ENCODE measurements around the gene RABGEF1. TPM values are rescaled to one million over a fixed set of nuclear protein-coding genes. Genes with fewer than 3 reads are reported as not detected.
"Not testable (repeated sequence)": the region's sequence is repeated elsewhere in the genome, so short reads cannot be mapped to it uniquely, and the experiment has no call there.

Gene RABGEF1
- total RNA-seq, 5 donors from 2014 or later (not counting 1 experiment from before 2014, with no cell fraction given), result 18.2 to 22.6 (median 20.9) TPM

DNA sequence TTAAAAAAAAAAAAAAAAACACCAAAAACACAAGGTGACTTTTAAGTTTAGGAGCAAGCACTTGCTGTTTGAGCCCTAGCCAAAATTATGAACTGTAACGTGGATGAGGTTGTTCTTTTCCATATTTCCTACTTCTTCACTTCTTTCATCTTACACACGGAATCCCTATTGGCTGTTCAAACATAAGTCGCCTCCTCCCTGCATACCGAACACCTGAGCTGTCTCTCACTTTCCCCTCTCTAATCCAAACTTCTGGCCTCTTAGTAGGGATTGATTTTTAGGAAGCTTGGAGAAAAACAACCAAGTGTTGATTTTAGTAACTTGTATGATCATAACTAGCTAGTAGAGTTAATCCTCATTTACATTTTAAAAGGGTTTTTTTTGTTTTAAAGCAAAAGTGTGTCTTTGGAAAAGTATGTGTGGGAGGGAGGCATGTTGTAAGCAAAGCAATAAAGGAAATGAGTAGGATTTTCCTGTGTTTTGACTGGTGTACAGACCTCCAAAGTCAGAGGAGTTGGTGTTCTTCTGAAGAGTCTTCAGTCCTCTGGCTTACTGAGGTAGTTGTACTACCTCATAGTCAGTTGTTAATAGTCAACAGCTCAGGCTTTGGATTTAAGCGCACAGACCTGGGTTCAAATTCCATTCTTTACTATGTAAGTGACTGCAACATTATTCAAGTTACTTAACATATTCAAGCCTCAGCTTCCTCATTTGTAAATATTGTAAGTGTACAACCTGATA lies 39.3 kb downstream of the RABGEF1 start:
- Mint-ChIP-seq H3K4me1 (peaks cover 4 to 12% (median 6%) of the 10 kb centered on the region in 3 donors), H3K27me3 (no peaks in the 10 kb centered on the region), H3K36me3 (peaks cover 55% of the 10 kb centered on the region), H3K9me3 (no peaks in the 10 kb centered on the region), H3K4me3 (no peak overlapping the region), H3K27ac (peak overlapping the region in 1 of 2 donors; percentile 74)
- ChIA-PET CTCF (no interaction called here), POLR2A (no interaction called here)
- no peak overlapping the region for H3K4me3 ChIP-seq (ENCODE audit: control insufficient read depth in 1 of 2, extremely low read depth in 1 of 2, low read length in 1 of 2)
- 100% methylated on average over 1 of the region's 5 CpGs for WGBS (ENCODE audit: insufficient coverage)
- no peak for ATAC-seq (replicated peaks in 1 of 4)
- H3K27me3 ChIP-seq (replicated peaks in 1 of 2; ENCODE audit: control insufficient read depth in 2 of 2, extremely low read depth in 1 of 2, insufficient read depth in 2 of 2, low read length in 1 of 2), result no peaks in the 10 kb centered on the region
- H3K27ac ChIP-seq (ENCODE audit: low read length), result no peak overlapping the region
- H3K36me3 ChIP-seq (ENCODE audit: control insufficient read depth in 2 of 2, extremely low read depth in 1 of 2, insufficient read depth in 1 of 2, low read length in 1 of 2), result peaks cover 0 to 55% of the 10 kb centered on the region in 2 donors
- H3K4me1 ChIP-seq (ENCODE audit: control insufficient read depth in 1 of 2, extremely low read depth in 1 of 2, insufficient read depth in 2 of 2, low read length in 2 of 2), result no peaks in the 10 kb centered on the region
- no peak for DNase-seq
- H3K9me3 ChIP-seq, result no peaks in the 10 kb centered on the region

- 74% methylated on average over 5 of the region's 7 CpGs for WGBS (ENCODE audit: insufficient coverage)
- POLR2A ChIA-PET, result no interaction called here
- no peak overlapping the region for H3K4me3 ChIP-seq (ENCODE audit: control insufficient read depth in 1 of 2, extremely low read depth in 1 of 2, low read length in 1 of 2)
- ATAC-seq (replicated peaks in 1 of 4), result no peak
- H3K36me3 ChIP-seq (ENCODE audit: control insufficient read depth in 2 of 2, extremely low read depth in 1 of 2, insufficient read depth in 1 of 2, low read length in 1 of 2), result peaks cover 0 to 48% of the 10 kb centered on the region in 2 donors
- peak overlapping the region in 1 of 2 donors; percentile 5 for H3K27ac Mint-ChIP-seq
- no peaks in the 10 kb centered on the region for H3K27me3 Mint-ChIP-seq
- no peak for DNase-seq
- no peak overlapping the region for H3K4me3 Mint-ChIP-seq
- no peaks in the 10 kb centered on the region for H3K27me3 ChIP-seq (replicated peaks in 1 of 2; ENCODE audit: control insufficient read depth in 2 of 2, extremely low read depth in 1 of 2, insufficient read depth in 2 of 2, low read length in 1 of 2)
- no peaks in the 10 kb centered on the region for H3K4me1 ChIP-seq (ENCODE audit: control insufficient read depth in 1 of 2, extremely low read depth in 1 of 2, insufficient read depth in 2 of 2, low read length in 2 of 2)
- CTCF ChIA-PET, result no interaction called here
- peaks cover 58% of the 10 kb centered on the region for H3K36me3 Mint-ChIP-seq
- H3K9me3 Mint-ChIP-seq, result no peaks in the 10 kb centered on the region
- H3K9me3 ChIP-seq, result no peaks in the 10 kb centered on the region
- no peak overlapping the region for H3K27ac ChIP-seq (ENCODE audit: low read length)
- H3K4me1 Mint-ChIP-seq, result peaks cover 4 to 12% (median 6%) of the 10 kb centered on the region in 3 donors
Measured at GRCh38 chr7:66781408-66782090, 41.0 kb downstream of the RABGEF1 start.

- H3K27me3 ChIP-seq (replicated peaks in 1 of 2; ENCODE audit: control insufficient read depth in 2 of 2, extremely low read depth in 1 of 2, insufficient read depth in 2 of 2, low read length in 1 of 2); H3K27ac ChIP-seq (ENCODE audit: low read length); H3K27ac Mint-ChIP-seq; H3K9me3 ChIP-seq; ATAC-seq (replicated peaks in 1 of 4); CTCF ChIA-PET; H3K4me1 ChIP-seq (ENCODE audit: control insufficient read depth in 1 of 2, extremely low read depth in 1 of 2, insufficient read depth in 2 of 2, low read length in 2 of 2); H3K27me3 Mint-ChIP-seq; DNase-seq; H3K9me3 Mint-ChIP-seq; H3K4me3 ChIP-seq (ENCODE audit: control insufficient read depth in 1 of 2, extremely low read depth in 1 of 2, low read length in 1 of 2); H3K4me3 Mint-ChIP-seq: not testable (repeated sequence)
- WGBS (ENCODE audit: insufficient coverage), result no CpG with 5 or more reads among the region's 3 CpGs
- H3K4me1 Mint-ChIP-seq, result peaks cover 4 to 12% (median 6%) of the 10 kb centered on the region in 3 donors
- H3K36me3 Mint-ChIP-seq, result peaks cover 52% of the 10 kb centered on the region
- POLR2A ChIA-PET, result interaction anchor here in 1 of 2 donors (0.6 kb wide), 1 partner anchor 116 kb away, joined by 4 read pairs; no protein-coding TSS in a partner anchor
- peaks cover 0 to 41% of the 10 kb centered on the region in 2 donors for H3K36me3 ChIP-seq (ENCODE audit: control insufficient read depth in 2 of 2, extremely low read depth in 1 of 2, insufficient read depth in 1 of 2, low read length in 1 of 2)
Measured at GRCh38 chr7:66782875-66783274, 42.3 kb downstream of the RABGEF1 start.

DNA sequence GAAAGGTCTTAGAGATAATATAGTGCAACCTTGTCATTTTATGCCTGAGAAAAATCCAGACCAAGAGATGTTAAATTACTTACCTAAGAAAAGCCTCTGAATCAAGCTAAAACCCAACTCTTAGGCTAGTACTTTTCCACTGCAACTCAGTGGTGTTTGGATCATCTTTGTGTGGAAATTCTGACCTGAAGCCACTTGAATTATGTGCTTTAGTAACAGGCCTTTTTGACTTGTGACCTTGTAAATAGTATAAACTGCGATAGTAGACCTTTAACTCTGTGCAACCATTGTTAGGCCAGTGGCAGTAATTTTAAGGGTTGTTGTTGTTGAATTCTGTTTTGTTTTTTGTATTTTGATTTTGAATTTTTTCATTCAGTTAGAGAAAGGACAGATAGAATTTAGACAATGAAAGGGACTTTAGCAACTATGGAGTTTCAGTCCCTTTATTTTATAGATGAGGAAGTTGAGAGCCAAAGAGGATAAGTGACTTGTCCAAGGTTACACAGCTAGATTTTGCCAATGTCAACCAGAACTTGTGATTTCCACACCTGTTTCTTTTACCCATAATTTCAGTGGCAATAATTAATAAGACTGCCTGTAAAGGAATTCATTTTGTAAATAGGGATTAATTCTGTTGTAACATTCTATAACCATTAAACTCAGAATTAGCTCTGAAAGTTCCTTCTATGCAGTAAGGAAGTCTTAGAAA lies 43.5 kb downstream of the RABGEF1 start:
- H3K4me1 ChIP-seq (ENCODE audit: control insufficient read depth in 1 of 2, extremely low read depth in 1 of 2, insufficient read depth in 2 of 2, low read length in 2 of 2); ATAC-seq (replicated peaks in 1 of 4); H3K27me3 Mint-ChIP-seq; CTCF ChIA-PET; H3K27ac ChIP-seq (ENCODE audit: low read length); H3K27ac Mint-ChIP-seq; H3K4me3 Mint-ChIP-seq; DNase-seq; H3K4me3 ChIP-seq (ENCODE audit: control insufficient read depth in 1 of 2, extremely low read depth in 1 of 2, low read length in 1 of 2); H3K27me3 ChIP-seq (replicated peaks in 1 of 2; ENCODE audit: control insufficient read depth in 2 of 2, extremely low read depth in 1 of 2, insufficient read depth in 2 of 2, low read length in 1 of 2); H3K9me3 ChIP-seq; H3K9me3 Mint-ChIP-seq: not testable (repeated sequence)
- POLR2A ChIA-PET, result interaction anchor here in 1 of 2 donors (0.6 kb wide), 1 partner anchor 203 kb away, joined by 3 read pairs; no protein-coding TSS in a partner anchor
- WGBS (ENCODE audit: insufficient coverage), result no CpG with 5 or more reads among the region's 1 CpG
- H3K36me3 ChIP-seq (ENCODE audit: control insufficient read depth in 2 of 2, extremely low read depth in 1 of 2, insufficient read depth in 1 of 2, low read length in 1 of 2), result peaks cover 0 to 32% of the 10 kb centered on the region in 2 donors
- Mint-ChIP-seq H3K4me1 (peaks cover 4 to 12% (median 6%) of the 10 kb centered on the region in 3 donors), H3K36me3 (peaks cover 44% of the 10 kb centered on the region)

DNA sequence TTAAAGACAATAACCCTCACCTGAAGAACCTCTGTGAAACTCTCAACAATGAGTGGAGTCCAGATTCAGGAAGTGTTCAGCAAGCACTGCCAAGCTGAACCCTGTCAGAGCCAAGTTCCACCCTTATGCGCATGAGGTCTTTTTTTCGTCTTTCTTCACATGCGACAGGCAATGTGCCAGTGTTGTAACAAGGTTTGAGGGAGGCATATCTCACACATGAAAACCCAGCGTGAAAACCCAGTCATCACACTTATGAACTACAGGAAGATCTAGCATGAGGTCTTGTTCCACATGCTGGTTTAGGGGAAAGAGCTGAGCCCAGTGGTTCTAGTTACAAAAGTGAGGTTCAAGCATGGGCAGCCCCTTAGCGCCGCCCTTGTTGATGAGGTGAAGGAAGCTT lies 49.7 kb downstream of the RABGEF1 start:
- ChIA-PET POLR2A (interaction anchor here in 1 of 2 donors (0.8 kb wide), 1 partner anchor 205 kb away, joined by 4 read pairs; the partner anchor contains the start of gene SBDS), CTCF (interaction anchor here in 1 of 2 donors (0.6 kb wide), 1 partner anchor 103 kb away, joined by 5 read pairs; no protein-coding TSS in a partner anchor)
- Histone ChIP-seq H3K9me3 (no peaks in the 10 kb centered on the region), H3K27me3 (replicated peaks in 1 of 2; ENCODE audit: control insufficient read depth in 2 of 2, extremely low read depth in 1 of 2, insufficient read depth in 2 of 2, low read length in 1 of 2) (no peaks in the 10 kb centered on the region), H3K4me1 (ENCODE audit: control insufficient read depth in 1 of 2, extremely low read depth in 1 of 2, insufficient read depth in 2 of 2, low read length in 2 of 2) (no peaks in the 10 kb centered on the region), H3K36me3 (ENCODE audit: control insufficient read depth in 2 of 2, extremely low read depth in 1 of 2, insufficient read depth in 1 of 2, low read length in 1 of 2) (peaks cover 7 to 46% of the 10 kb centered on the region in 2 donors), H3K4me3 (ENCODE audit: control insufficient read depth in 1 of 2, extremely low read depth in 1 of 2, low read length in 1 of 2) (no peak overlapping the region), H3K27ac (ENCODE audit: low read length) (no peak overlapping the region)
- DNase-seq, result peak in 1 of 35 experiments; percentile 11
- Mint-ChIP-seq H3K9me3 (no peaks in the 10 kb centered on the region), H3K27me3 (no peaks in the 10 kb centered on the region), H3K27ac (no peak overlapping the region), H3K36me3 (peaks cover 44% of the 10 kb centered on the region), H3K4me3 (no peak overlapping the region), H3K4me1 (no peaks in the 10 kb centered on the region)
- ATAC-seq (replicated peaks in 1 of 4), result no peak
- 100% methylated on average over 1 of the region's 6 CpGs for WGBS (ENCODE audit: insufficient coverage)

GRCh38 chr7:66790725-66791124 lies 50.2 kb downstream of the RABGEF1 start:
- WGBS (ENCODE audit: insufficient coverage), result no CpG with 5 or more reads among the region's 3 CpGs
- Histone ChIP-seq H3K9me3 (no peaks in the 10 kb centered on the region), H3K27ac (ENCODE audit: low read length) (no peak overlapping the region), H3K4me1 (ENCODE audit: control insufficient read depth in 1 of 2, extremely low read depth in 1 of 2, insufficient read depth in 2 of 2, low read length in 2 of 2) (no peaks in the 10 kb centered on the region), H3K4me3 (ENCODE audit: control insufficient read depth in 1 of 2, extremely low read depth in 1 of 2, low read length in 1 of 2) (no peak overlapping the region), H3K36me3 (ENCODE audit: control insufficient read depth in 2 of 2, extremely low read depth in 1 of 2, insufficient read depth in 1 of 2, low read length in 1 of 2) (peaks cover 7 to 49% of the 10 kb centered on the region in 2 donors), H3K27me3 (replicated peaks in 1 of 2; ENCODE audit: control insufficient read depth in 2 of 2, extremely low read depth in 1 of 2, insufficient read depth in 2 of 2, low read length in 1 of 2) (no peaks in the 10 kb centered on the region)
- no peaks in the 10 kb centered on the region for H3K27me3 Mint-ChIP-seq
- ATAC-seq (replicated peaks in 1 of 4) (no peak), DNase-seq (no peak)
- ChIA-PET POLR2A (interaction anchor here in 1 of 2 donors (0.8 kb wide), 1 partner anchor 204 kb away, joined by 4 read pairs; the partner anchor contains the start of gene SBDS), CTCF (no interaction called here)
- H3K4me1 Mint-ChIP-seq, result no peaks in the 10 kb centered on the region
- H3K36me3 Mint-ChIP-seq, result peaks cover 43% of the 10 kb centered on the region
- H3K27ac Mint-ChIP-seq, result no peak overlapping the region
- H3K4me3 Mint-ChIP-seq, result no peak overlapping the region
- no peaks in the 10 kb centered on the region for H3K9me3 Mint-ChIP-seq

Measured in T-cell (primary cell).